OCI-LY7 (cell line): ENCODE data around the gene SRXN1.

Experiments used
- EZH2phosphoT487 ChIP-seq: fragments of 200-600 bp; sonication (generic); IDR thresholded peaks from 2 replicates; pipeline ENCODE4 v1.6.1; 2018; ENCODE audit warnings: low read depth, borderline replicate concordance, mild to moderate bottlenecking, mixed run types, antibody characterized with exemption, low read length, moderate library complexity, mixed read lengths
- TF ChIP-seq, protein P1 (sequence below): fragments of 200-600 bp; sonication (generic); conservative IDR thresholded peaks from 2 replicates; pipeline ENCODE4 v1.5.1; 2014; ENCODE audit warnings: mild to moderate bottlenecking, antibody characterized with exemption, low read length, moderate library complexity, mixed read lengths

DNA sequence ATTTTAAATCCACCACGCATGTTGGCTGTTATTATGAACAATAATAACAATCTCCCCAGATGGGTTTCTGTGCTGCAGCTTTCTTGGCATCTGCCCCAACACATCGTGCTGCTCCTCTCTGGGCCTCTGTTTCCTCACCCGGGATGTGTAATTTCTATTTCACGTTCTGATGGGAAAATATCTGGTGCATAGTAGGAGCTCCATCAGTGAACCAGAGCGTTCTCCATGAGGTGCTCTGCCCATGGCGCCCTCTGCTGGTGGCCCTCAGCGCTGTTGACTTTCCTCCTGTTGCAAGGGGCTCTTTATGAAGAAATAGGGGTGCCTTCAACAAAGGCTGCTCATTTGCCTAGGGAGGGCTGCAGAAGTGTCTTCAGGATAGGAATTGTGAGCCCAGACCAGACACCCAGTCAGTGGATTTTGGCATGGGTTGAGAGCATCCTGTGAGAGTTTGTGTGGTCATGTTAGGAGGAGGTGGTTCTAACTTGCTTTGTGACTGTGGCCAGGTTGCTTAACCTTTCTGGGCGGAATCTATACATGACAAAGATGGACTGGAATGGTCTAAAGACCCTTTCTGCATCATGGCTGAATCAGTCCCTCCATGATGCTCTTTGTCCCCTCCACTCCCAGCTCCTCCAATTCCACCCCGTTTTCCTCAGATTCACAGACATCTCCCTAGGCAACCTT is 14.5 kb upstream of the SRXN1 start:
- TF ChIP-seq, protein P1, sequence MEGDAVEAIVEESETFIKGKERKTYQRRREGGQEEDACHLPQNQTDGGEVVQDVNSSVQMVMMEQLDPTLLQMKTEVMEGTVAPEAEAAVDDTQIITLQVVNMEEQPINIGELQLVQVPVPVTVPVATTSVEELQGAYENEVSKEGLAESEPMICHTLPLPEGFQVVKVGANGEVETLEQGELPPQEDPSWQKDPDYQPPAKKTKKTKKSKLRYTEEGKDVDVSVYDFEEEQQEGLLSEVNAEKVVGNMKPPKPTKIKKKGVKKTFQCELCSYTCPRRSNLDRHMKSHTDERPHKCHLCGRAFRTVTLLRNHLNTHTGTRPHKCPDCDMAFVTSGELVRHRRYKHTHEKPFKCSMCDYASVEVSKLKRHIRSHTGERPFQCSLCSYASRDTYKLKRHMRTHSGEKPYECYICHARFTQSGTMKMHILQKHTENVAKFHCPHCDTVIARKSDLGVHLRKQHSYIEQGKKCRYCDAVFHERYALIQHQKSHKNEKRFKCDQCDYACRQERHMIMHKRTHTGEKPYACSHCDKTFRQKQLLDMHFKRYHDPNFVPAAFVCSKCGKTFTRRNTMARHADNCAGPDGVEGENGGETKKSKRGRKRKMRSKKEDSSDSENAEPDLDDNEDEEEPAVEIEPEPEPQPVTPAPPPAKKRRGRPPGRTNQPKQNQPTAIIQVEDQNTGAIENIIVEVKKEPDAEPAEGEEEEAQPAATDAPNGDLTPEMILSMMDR, result peak; percentile 95
- TF ChIP-seq EZH2phosphoT487, result no peak
